ENCODE data around the gene CDH23.

The CDH23 gene

GRCh38 chr10:71393841-71394475, 2.8 kb upstream of the CDH23 start:
- no peak for DNase-seq

DNA sequence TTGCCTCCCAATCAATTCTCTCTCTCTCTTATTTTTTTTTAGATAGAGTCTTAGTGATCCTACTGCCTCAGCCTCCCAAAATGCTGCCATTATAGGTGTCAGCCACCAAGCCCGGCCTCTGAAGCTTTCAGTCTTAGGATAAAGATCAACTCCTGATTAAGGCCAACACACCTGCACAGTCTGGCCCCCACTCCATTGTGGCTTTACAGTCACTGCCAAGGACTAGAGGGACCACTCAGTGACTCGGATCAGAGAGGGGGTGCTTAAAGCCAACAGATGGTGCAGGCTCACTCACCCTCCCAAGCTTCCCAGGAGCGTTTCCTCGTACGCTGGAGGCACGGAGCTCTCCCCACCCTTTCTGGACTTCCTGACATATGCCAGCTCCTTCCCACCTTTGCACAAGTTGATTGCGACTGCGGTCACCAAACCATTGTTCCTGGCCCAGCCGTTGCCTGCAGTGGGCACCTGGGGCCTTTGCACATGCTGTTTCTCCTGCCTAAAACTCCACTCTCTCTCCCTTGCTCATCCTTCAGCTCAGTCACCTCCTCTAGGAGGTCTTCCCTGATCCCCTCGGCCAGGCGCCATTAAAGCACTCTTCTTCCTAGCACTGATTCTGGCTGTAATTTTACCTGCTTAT, 1.7 kb upstream of the CDH23 start:
- no peak for DNase-seq

DNA sequence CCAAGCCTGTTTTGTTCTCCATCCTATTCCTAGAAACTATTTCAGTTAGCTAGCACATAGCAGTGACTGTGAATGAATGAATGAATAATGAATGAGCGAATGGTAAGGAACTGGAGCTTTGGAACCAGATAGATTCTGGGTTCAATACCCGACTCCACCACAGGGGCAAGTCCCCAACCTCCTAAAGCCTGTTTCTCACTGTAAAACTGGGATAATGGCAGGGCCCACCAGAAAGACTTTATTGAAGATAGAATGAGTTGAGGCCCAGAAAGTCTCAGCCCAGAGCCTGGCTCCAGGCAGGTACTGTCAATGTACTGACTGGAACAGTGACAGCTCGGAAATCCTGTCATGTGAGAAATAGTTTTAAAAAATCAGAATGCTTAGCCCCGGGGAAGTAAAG, 1.1 kb upstream of the CDH23 start:
- no peak for DNase-seq

- DNase-seq, result peak; percentile 33
These were observed 523 bp upstream of the CDH23 start for GRCh38 chr10:71396084-71396710.

DNA sequence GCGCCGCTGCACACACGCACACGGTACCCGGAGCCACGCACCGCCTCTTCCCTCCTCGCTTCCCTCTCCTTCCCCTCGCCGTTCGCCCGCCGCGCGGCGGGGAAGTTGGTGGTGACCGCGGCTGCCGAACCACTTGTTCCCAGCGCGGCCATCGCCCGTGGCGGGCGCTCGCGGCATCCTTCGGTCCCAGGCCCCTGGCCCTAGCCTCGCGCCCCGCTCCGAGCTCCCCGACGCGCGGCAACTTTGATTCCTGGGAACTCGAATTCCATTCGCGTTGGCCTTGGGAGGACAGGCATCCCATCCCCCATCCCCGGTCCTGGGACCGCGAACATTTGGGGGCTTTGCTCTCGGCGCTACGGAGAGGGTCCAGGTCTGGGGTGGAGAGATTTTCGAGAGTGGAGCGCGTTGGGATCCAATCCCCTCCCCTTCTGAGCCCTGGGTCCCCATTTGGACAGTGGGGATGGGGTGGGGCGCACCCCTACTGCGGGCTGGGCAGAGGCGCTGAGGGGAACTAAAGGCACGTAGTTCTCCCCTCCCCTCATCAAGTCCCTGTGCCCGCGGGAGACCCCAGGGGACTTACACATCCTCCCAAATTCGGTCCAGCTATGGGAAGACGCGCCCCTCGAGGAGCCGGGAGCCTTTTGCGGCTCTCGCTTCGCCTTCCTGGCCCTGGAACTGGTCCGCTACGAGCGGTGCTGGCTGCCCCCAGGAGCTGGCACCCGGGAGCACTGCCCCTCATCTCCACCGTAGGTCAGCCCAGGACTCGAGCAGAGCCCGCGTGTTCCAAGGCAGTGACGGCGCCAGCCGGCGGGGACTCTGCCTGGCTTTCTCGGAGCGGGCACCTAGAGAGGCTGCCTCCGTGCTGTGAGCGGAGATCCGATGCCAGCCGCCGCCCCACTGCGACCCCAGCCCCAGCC, 834 bp downstream of the CDH23 start:
- no peak for DNase-seq

- DNase-seq, result no peak
These were observed 2.3 kb downstream of the CDH23 start for GRCh38 chr10:71398976-71399375.

DNA sequence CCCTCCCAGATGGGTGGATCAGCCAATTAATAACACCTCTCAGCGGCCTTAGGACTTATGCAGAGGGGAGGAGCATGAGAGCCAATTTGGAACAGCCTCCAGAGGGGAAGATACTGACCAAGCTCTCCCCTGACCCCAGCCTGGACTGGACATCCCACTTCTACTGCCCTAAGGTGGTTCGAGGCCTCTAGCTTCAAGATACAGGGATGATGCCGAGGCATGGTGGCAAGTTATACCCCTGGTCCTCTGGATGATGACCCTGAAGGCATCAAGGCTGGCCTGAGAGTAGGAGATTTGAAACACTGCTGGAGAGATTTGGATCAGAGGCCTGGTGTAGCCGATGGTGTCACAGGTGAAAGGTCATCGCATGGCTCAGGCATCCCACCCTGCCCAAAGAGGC, 3.2 kb downstream of the CDH23 start:
- no peak for DNase-seq

DNA sequence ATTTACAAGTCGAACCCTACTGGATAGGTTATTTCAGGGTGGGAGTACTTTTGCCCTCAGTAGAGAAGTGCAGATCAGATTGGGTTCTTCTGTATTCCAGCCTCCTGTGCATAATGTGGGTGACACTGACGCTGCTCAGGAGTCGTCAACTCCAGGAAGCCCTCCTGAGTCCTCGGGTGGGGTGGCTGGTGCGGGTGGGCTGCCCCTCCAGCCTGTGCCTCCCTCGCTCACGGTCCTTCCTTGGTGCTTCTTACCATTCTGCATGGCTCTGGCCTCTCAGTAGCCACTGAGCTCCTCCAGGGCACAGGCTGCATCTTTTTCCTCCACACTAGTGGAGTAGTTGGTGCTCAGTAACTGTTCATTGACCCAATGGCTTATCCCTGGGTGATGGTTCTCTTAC, 4.3 kb downstream of the CDH23 start:
- no peak for DNase-seq

- no peak for DNase-seq
These were observed 5.3 kb downstream of the CDH23 start for GRCh38 chr10:71402005-71402404.

DNA sequence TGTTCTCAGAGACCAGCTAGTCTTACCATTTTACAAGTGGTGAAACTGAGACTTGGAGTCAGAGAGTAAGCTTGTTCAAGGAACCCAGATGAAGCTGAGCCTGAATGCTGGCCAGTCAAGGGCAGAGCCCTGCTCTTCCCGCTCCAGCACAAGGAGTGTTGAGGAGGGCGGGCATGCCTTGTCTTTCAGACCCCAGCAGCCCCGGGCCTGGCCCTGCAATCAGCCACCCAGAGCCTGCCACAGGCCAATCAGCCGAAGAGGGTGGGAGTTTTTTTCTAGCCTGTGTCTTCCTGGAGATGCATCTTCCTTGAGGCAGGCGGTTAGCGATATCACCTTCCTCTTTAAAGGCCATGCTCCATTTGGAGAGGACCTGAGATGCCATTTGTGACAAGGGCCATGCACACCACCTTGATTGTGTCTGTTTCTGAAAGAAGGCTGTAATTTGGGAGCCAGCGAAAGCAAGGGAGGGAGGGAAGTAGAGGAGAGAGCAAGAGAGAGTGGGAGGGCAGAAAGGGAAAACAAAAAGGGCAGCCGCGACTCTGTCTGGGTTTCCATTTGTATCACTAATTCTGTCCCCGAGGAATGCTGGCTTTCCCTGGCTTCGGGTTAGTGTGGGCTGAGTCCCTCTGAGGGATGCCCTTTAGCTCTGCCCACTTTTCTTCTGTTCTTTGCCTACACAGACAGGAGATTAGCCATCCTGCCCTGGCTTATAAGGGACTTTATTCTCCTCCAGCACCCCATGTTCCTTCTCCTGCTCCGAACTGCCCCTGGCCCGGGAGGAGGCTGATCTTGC, 8.0 kb downstream of the CDH23 start:
- no peak for DNase-seq

DNA sequence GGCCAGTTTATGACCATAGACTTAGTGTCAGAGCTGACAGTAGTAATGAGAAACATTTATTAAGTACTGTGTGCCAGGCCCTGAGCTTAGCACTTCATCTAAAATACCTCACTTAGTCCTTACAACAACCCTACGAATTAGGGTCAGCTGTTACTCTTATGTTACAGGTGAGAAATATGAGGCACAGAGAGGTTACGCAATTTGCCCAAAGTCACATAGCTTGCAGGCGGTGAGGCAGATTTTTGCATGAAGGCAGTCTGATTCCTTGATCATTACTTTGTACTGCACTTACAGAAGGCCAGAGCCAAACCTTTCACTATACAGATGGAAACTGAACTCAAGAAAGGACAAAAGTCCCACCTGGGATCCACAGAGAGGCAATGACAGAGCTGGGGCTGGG, 10.2 kb downstream of the CDH23 start:
- no peak for DNase-seq

GRCh38 chr10:71408436-71409225, 11.9 kb downstream of the CDH23 start:
- DNase-seq, result no peak

DNA sequence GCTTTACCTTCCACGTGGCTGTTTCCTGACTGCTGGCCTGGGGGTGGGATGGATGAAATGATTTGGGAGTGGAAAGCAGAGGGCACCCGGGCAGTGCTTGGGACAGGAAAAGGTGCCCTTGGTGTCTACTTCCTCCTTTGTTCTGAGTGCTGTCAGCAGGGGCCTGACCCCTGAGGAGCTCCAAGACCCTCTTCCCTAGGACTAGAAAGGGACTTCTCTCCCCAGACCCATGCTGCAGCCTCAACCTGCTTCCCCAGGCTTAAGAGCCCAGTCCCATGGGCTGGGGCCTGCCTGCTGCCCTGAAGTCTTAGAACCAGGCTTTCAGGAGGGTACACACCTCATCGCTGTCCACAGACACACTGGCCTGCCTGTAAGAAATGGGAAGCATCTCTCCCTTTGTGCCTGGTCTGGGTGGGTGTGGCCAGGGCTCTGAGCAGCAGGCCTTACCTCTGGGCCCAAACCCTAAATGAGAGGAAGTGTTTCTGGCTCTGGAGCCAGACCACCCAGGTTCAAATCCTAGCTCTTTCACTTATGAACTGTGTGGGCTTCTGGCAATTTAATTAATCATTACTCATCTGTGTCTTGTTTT, 12.9 kb downstream of the CDH23 start:
- DNase-seq, result no peak

DNA sequence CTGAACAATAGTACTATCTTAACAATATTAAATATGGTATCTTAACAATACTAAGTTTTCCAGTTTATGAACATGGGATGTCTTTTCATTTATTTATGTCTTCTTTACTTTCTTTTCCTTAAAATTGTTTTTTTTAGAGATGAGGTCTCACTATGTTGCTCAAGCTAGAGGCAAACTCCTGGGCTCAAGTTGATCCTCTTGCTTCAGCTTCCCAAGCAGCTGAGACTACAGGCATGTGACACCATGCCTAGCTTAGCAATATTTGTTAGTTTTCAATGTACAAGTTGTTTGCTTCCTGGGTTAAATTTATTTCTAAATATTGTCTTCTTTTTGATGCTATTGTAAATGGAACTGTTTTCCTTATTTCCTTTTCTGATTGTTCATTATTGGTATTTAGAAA, 16.9 kb downstream of the CDH23 start:
- no peak for DNase-seq

DNA sequence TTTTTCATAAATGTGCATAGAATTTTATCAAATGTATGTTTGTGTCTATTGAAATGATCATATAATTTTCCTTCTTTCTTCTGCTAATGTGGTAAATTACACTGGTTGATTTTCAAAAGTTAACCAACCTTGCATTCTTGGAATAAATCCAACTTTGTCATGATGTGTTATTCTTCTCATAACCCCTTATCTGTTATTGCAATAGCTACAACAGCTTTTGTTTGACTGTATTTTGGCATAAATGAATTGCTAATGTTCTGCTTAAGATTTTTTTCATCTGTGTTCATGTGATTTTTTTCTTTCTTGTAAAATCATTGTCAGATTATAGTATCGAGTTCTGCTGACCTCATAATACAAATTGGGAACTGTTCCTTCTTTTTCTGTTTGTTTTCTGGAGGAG, 17.6 kb downstream of the CDH23 start:
- DNase-seq, result no peak

GRCh38 chr10:71419002-71419540, 22.4 kb downstream of the CDH23 start:
- DNase-seq, result no peak

GRCh38 chr10:71419750-71420149, 23.0 kb downstream of the CDH23 start:
- DNase-seq, result no peak

GRCh38 chr10:71421075-71421434, 24.3 kb downstream of the CDH23 start:
- no peak for DNase-seq

DNA sequence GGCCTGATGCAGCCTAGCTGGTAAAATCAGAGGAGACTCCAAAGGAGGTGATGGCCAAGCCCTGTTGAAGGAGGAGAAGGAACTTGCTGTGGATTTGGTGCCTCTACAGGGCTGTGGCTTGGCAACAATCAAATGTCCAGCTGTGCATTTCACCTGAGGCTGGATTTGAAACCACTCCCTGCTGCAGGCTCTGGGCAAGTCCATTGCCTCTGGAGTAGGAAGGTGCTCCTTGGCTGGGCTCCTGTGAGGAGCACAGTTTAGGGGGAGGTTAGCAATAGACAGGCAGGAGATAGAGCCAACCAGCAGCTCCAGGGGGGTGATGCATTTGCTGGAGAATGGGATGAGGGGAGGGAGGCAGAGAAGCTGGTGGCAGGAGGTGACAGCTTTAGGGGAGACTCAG, 26.5 kb downstream of the CDH23 start:
- no peak for DNase-seq

DNA sequence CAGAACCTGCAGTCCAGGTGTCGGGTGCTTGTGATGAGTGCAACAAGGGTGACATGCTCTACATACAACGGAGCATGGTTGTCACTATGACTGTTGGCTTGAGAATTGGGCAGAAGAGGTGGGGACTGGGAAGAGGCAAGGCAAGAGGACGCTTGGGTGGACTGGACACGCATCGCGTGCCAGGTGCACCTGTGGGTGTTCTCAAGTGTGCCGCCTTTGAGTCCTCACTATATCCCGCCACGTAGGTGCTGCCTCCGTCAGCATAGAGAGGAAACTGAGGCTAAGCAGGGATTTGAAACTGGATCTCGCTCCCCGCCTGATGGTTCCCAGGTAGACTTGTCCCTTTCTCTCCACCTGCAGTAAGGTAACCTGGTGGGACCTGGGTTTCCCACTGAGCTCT, 27.2 kb downstream of the CDH23 start:
- no peak for DNase-seq

DNA sequence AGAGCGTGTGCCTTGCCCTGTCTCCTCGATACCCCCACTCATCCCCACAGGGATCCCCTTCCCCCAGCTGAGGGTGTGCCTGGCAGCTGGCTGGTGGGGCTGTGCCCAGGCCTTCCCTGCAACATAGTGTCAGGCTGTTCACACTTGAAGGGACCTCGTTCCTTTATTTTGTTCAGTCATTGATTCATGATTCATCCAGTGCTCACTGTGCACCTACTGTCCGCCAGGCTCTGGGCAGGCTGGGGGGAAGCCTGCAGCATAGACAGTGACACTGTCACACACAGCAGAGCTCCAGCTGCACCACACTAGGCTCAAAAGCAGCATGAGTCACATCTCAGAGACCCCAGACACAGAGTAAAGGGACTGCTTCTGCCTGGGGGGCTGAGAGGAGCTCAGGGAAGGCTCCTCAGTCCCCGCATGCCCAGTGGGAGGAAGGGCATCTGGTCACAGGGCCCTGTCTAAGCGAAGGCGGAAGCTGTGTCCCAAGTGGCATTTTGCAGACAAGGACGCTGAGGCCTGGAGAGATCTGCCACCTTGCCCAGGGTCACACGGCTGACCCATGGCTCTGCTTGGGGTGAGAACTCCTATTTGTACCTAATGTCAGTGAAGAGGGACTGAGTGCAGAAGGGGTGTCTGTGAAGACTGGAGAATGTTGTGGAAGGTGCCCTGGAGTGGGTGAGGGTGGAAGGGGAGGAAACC, 27.9 kb downstream of the CDH23 start:
- no peak for DNase-seq
